Fibroblast of villous mesenchyme (primary cell): ENCODE measurements around the gene EML6. TPM values are rescaled to one million over a fixed set of nuclear protein-coding genes. Genes with fewer than 3 reads are reported as not detected.
"Not testable (repeated sequence)": the region's sequence is repeated elsewhere in the genome, so short reads cannot be mapped to it uniquely, and the experiment has no call there.

Experiments used
- DNase-seq: peaks from one replicate; pipeline ENCODE4 v3.0.0-alpha.2; 2010; ENCODE audit warnings: low read depth
- H3K4me3 ChIP-seq: 2 replicates; pipeline ENCODE4 v1.5.1; 2011; ENCODE audit warnings: low read depth, mild to moderate bottlenecking, low read length
- CTCF ChIP-seq: IDR thresholded peaks from 2 replicates; pipeline ENCODE4 v1.5.1; 2012; ENCODE audit warnings: low read depth, mild to moderate bottlenecking, low read length; ENCODE audit not compliant: insufficient read depth
- total RNA-seq: library from RNA; depleted of rRNA; stranded (reverse); fragments of >200 nt; gene quantifications from 2 replicates; pipeline ENCODE4 v1.2.3, GENCODE V29; 2012

EML6 gene
- total RNA-seq, 1 donor, result 1.3 TPM

GRCh38 chr2:54983345-54984220 lies 260.1 kb downstream of the EML6 start:
- H3K4me3 ChIP-seq, result no peak overlapping the region
- TF ChIP-seq CTCF, result no peak
- no peak for DNase-seq

GRCh38 chr2:54984476-54984875 lies 261.0 kb downstream of the EML6 start:
- H3K4me3 ChIP-seq, result no peak overlapping the region
- no peak for TF ChIP-seq CTCF
- no peak for DNase-seq

- no peak for TF ChIP-seq CTCF
- DNase-seq, result no peak
Measured at GRCh38 chr2:54986264-54986663, 262.8 kb downstream of the EML6 start.

GRCh38 chr2:54988612-54989011 lies 265.1 kb downstream of the EML6 start:
- H3K4me3 ChIP-seq, result no peak overlapping the region
- no peak for TF ChIP-seq CTCF
- DNase-seq, result no peak

More at GRCh38 chr2:54986264-54986663, 262.8 kb downstream of the EML6 start:
- H3K4me3 ChIP-seq, result no peak overlapping the region

GRCh38 chr2:54990694-54991093 lies 267.2 kb downstream of the EML6 start:
- not testable (repeated sequence) for H3K4me3 ChIP-seq, DNase-seq

- TF ChIP-seq CTCF, result no peak
- H3K4me3 ChIP-seq, result no peak overlapping the region
- no peak for DNase-seq
Measured at GRCh38 chr2:54995553-54995952, 272.1 kb downstream of the EML6 start.

- no peak for DNase-seq
- no peak overlapping the region for H3K4me3 ChIP-seq
- TF ChIP-seq CTCF, result no peak
Measured at GRCh38 chr2:54997826-54998225, 274.4 kb downstream of the EML6 start.
